ENCODE measurements around the gene RRP15. TPM values are rescaled to one million over a fixed set of nuclear protein-coding genes. Genes with fewer than 3 reads are reported as not detected.

The RRP15 gene
- total RNA-seq, 1 donor from 2014 or later, result 26.6 TPM

DNA sequence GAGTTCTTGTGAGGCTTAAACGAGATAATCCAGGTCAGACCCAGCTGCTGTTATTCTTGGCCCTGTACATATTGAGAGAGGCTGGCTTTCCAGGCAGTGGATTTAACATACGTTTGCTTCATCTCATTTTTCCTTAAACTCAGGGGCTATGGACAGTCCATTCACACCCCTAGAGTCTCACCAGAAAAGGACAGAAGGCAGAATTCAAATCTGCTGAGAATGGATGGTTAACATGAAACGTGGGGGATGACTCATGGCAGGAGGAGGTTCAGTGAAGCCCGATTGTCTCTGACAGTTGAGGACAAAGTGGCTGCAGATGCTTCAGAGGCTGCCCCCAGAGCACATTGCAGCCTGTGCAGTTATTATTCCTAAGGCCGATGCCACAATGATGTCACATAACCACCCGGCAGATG, 99.5 kb downstream of the RRP15 start:
- no peak for DNase-seq (ENCODE audit: low spot score)

Other genes with a start within 250 kb of the RRP15 start
- gene TGFB2, start 60.0 kb downstream of the RRP15 start, total RNA-seq, result 1.6 TPM

Data from mesenteric fat pad (tissue), 1 donor.